Effector memory CD4-positive, alpha-beta T cell (primary cell): ENCODE data around the gene CIRBP.

Experiments
- DNase-seq, 3 donors: peaks; one replicate each; pipeline ENCODE4 v3.0.0-alpha.2; 2020
- H3K27ac ChIP-seq: 2 replicates; pipeline ENCODE4 v1.7.0; 2013; ENCODE audit warnings: mild to moderate bottlenecking, low read length, moderate library complexity; ENCODE audit not compliant: insufficient read depth, poor library complexity, severe bottlenecking
- H3K27me3 ChIP-seq: replicated peaks from 2 replicates; pipeline ENCODE4 v1.7.0; 2013; ENCODE audit warnings: mild to moderate bottlenecking, low read length; ENCODE audit not compliant: insufficient read depth, control insufficient read depth, poor library complexity, severe bottlenecking
- H3K36me3 ChIP-seq: 2 replicates; pipeline ENCODE4 v1.7.0; 2013; ENCODE audit warnings: mild to moderate bottlenecking, low read length, moderate library complexity; ENCODE audit not compliant: control insufficient read depth, insufficient read depth
- H3K4me1 ChIP-seq: 2 replicates; pipeline ENCODE4 v1.7.0; 2013; ENCODE audit warnings: low read length, mild to moderate bottlenecking; ENCODE audit not compliant: control insufficient read depth, insufficient read depth, poor library complexity, severe bottlenecking
- H3K4me3 ChIP-seq: 2 replicates; pipeline ENCODE4 v1.7.0; 2013; ENCODE audit warnings: low read length, low read depth, mild to moderate bottlenecking; ENCODE audit not compliant: insufficient read depth, poor library complexity, severe bottlenecking
- H3K9me3 ChIP-seq: 2 replicates; pipeline ENCODE4 v1.7.0; 2013; ENCODE audit warnings: mild to moderate bottlenecking, low read length, moderate library complexity; ENCODE audit not compliant: control insufficient read depth

Gene CIRBP

GRCh38 chr19:1257475-1258162, 11.5 kb upstream of the CIRBP start:
- Histone ChIP-seq H3K27me3 (no peaks in the 10 kb centered on the region), H3K9me3 (no peaks in the 10 kb centered on the region), H3K4me1 (peaks cover 83% of the 10 kb centered on the region), H3K4me3 (no peak overlapping the region), H3K27ac (peak overlapping the region; percentile 97), H3K36me3 (peaks cover 48% of the 10 kb centered on the region)
- DNase-seq = no peak

GRCh38 chr19:1258163-1258492, 11.0 kb upstream of the CIRBP start:
- Histone ChIP-seq H3K9me3 (no peaks in the 10 kb centered on the region), H3K36me3 (peaks cover 48% of the 10 kb centered on the region), H3K4me3 (no peak overlapping the region), H3K27me3 (no peaks in the 10 kb centered on the region), H3K4me1 (peaks cover 83% of the 10 kb centered on the region), H3K27ac (peak overlapping the region; percentile 97)
- no peak for DNase-seq

GRCh38 chr19:1258707-1259205, 10.4 kb upstream of the CIRBP start:
- Histone ChIP-seq H3K36me3 (peaks cover 44% of the 10 kb centered on the region), H3K27me3 (no peaks in the 10 kb centered on the region), H3K4me3 (peak overlapping the region; percentile 39), H3K27ac (peak overlapping the region; percentile 97), H3K4me1 (peaks cover 77% of the 10 kb centered on the region), H3K9me3 (no peaks in the 10 kb centered on the region)
- DNase-seq = no peak

- H3K36me3 ChIP-seq = peaks cover 38% of the 10 kb centered on the region
- H3K4me3 ChIP-seq = peak overlapping the region; percentile 39
- H3K4me1 ChIP-seq = peaks cover 71% of the 10 kb centered on the region
- peak; percentile 59 to 68 (median 60) for DNase-seq
- no peaks in the 10 kb centered on the region for H3K27me3 ChIP-seq
- peak overlapping the region; percentile 97 for H3K27ac ChIP-seq
- no peaks in the 10 kb centered on the region for H3K9me3 ChIP-seq
These were observed 9.8 kb upstream of the CIRBP start for GRCh38 chr19:1259206-1259875.

GRCh38 chr19:1259876-1260748, 9.0 kb upstream of the CIRBP start:
- H3K4me3 ChIP-seq = peak overlapping the region; percentile 39
- H3K36me3 ChIP-seq = peaks cover 30% of the 10 kb centered on the region
- peaks cover 63% of the 10 kb centered on the region for H3K4me1 ChIP-seq
- no peaks in the 10 kb centered on the region for H3K27me3 ChIP-seq
- peak; percentile 42 to 52 (median 51) for DNase-seq
- peak overlapping the region; percentile 97 for H3K27ac ChIP-seq
- H3K9me3 ChIP-seq = no peaks in the 10 kb centered on the region

GRCh38 chr19:1260749-1261537, 8.2 kb upstream of the CIRBP start:
- Histone ChIP-seq H3K4me3 (peak overlapping the region; percentile 74), H3K4me1 (peaks cover 57% of the 10 kb centered on the region), H3K27me3 (no peaks in the 10 kb centered on the region), H3K36me3 (peaks cover 22% of the 10 kb centered on the region), H3K9me3 (no peaks in the 10 kb centered on the region), H3K27ac (peak overlapping the region; percentile 97)
- peak; percentile 95 to 97 (median 96) for DNase-seq

- Histone ChIP-seq H3K27ac (peak overlapping the region; percentile 97), H3K27me3 (no peaks in the 10 kb centered on the region), H3K36me3 (peaks cover 19% of the 10 kb centered on the region), H3K9me3 (no peaks in the 10 kb centered on the region), H3K4me3 (peak overlapping the region; percentile 74), H3K4me1 (peaks cover 62% of the 10 kb centered on the region)
- DNase-seq = no peak
These were observed 7.7 kb upstream of the CIRBP start for GRCh38 chr19:1261538-1261797.

GRCh38 chr19:1261798-1262622, 7.1 kb upstream of the CIRBP start:
- H3K27me3 ChIP-seq = no peaks in the 10 kb centered on the region
- H3K4me1 ChIP-seq = peaks cover 64% of the 10 kb centered on the region
- H3K36me3 ChIP-seq = peaks cover 14% of the 10 kb centered on the region
- H3K27ac ChIP-seq = peak overlapping the region; percentile 97
- H3K9me3 ChIP-seq = no peaks in the 10 kb centered on the region
- peak overlapping the region; percentile 74 for H3K4me3 ChIP-seq
- peak; percentile 50 to 60 (median 51) for DNase-seq

GRCh38 chr19:1262623-1263123, 6.5 kb upstream of the CIRBP start:
- Histone ChIP-seq H3K4me3 (no peak overlapping the region), H3K36me3 (peaks cover 7% of the 10 kb centered on the region), H3K9me3 (no peaks in the 10 kb centered on the region), H3K27me3 (no peaks in the 10 kb centered on the region), H3K4me1 (peaks cover 64% of the 10 kb centered on the region), H3K27ac (peak overlapping the region; percentile 97)
- DNase-seq = no peak
